Stimulated activated naive CD4-positive, alpha-beta T cell (primary cell): ENCODE results near the gene TTLL9.

ENCODE experiments used
- DNase-seq, 6 experiments: peaks; one replicate each; lab custom pipeline; 2025; lab: John Stamatoyannopoulos, UW

TTLL9 gene

GRCh38 chr20:31857861-31858759 lies 12.3 kb upstream of the TTLL9 start:
- no peak for DNase-seq

- DNase-seq, result no peak
Measured at GRCh38 chr20:31858760-31859083, 11.7 kb upstream of the TTLL9 start.

GRCh38 chr20:31859266-31859997 lies 11.0 kb upstream of the TTLL9 start:
- DNase-seq, result no peak

- DNase-seq, result no peak
Measured at GRCh38 chr20:31859998-31860380, 10.4 kb upstream of the TTLL9 start.

GRCh38 chr20:31860390-31861134 lies 9.9 kb upstream of the TTLL9 start:
- DNase-seq, result no peak

GRCh38 chr20:31861135-31861384 lies 9.4 kb upstream of the TTLL9 start:
- DNase-seq, result no peak

GRCh38 chr20:31861385-31862156 lies 8.9 kb upstream of the TTLL9 start:
- DNase-seq, result peak; percentile 23 to 61 (median 46)

- no peak for DNase-seq
Measured at GRCh38 chr20:31862157-31862470, 8.3 kb upstream of the TTLL9 start.

- DNase-seq, result no peak
Measured at GRCh38 chr20:31862506-31862905, 7.9 kb upstream of the TTLL9 start.

GRCh38 chr20:31863296-31864085 lies 6.9 kb upstream of the TTLL9 start:
- DNase-seq, result no peak

- no peak for DNase-seq
Measured at GRCh38 chr20:31864521-31865400, 5.7 kb upstream of the TTLL9 start.

- DNase-seq, result no peak
Measured at GRCh38 chr20:31866221-31866620, 4.2 kb upstream of the TTLL9 start.

- no peak for DNase-seq
Measured at GRCh38 chr20:31868853-31869672, 1.4 kb upstream of the TTLL9 start.

GRCh38 chr20:31869673-31869941 lies 827 bp upstream of the TTLL9 start:
- DNase-seq, result peak in 1 of 6 experiments; percentile 14

GRCh38 chr20:31870726-31871617 lies 538 bp downstream of the TTLL9 start:
- peak in 1 of 6 experiments; percentile 6 for DNase-seq

- no peak for DNase-seq
Measured at GRCh38 chr20:31871618-31871954, 1.2 kb downstream of the TTLL9 start.

- no peak for DNase-seq
Measured at GRCh38 chr20:31872406-31872805, 2.0 kb downstream of the TTLL9 start.

- no peak for DNase-seq
Measured at GRCh38 chr20:31875671-31876070, 5.2 kb downstream of the TTLL9 start.

GRCh38 chr20:31877684-31878083 lies 7.2 kb downstream of the TTLL9 start:
- no peak for DNase-seq
